Measurements from ENCODE around the gene PTTG1IP.

PTTG1IP gene

GRCh38 chr21:44812640-44813039 lies 60.9 kb downstream of the PTTG1IP start:
- H3K4me3 ChIP-seq (ENCODE audit: low read depth, low read length) = no peak overlapping the region
- H3K27me3 ChIP-seq (ENCODE audit: insufficient read depth, low read depth, severe bottlenecking) = no peaks in the 10 kb centered on the region
- TF ChIP-seq CTCF (IDR thresholded peaks at IDR 0.05; ENCODE audit: low read depth, low read length) = no peak
- DNase-seq = no peak
- peaks cover 48% of the 10 kb centered on the region for H3K36me3 ChIP-seq
- H3K9me3 ChIP-seq (ENCODE audit: severe bottlenecking) = peaks cover 5% of the 10 kb centered on the region
- no peak overlapping the region for H3K27ac ChIP-seq

GRCh38 chr21:44810779-44811178 lies 62.7 kb downstream of the PTTG1IP start:
- no peaks in the 10 kb centered on the region for H3K27me3 ChIP-seq (ENCODE audit: insufficient read depth, low read depth, severe bottlenecking)
- no peak overlapping the region for H3K27ac ChIP-seq
- H3K36me3 ChIP-seq = peaks cover 61% of the 10 kb centered on the region
- no peak overlapping the region for H3K4me3 ChIP-seq (ENCODE audit: low read depth, low read length)
- no peak for TF ChIP-seq CTCF (IDR thresholded peaks at IDR 0.05; ENCODE audit: low read depth, low read length)
- H3K9me3 ChIP-seq (ENCODE audit: severe bottlenecking) = no peaks in the 10 kb centered on the region
- DNase-seq = no peak

GRCh38 chr21:44805859-44806258 lies 67.6 kb downstream of the PTTG1IP start:
- H3K4me3 ChIP-seq (ENCODE audit: low read depth, low read length) = no peak overlapping the region
- H3K9me3 ChIP-seq (ENCODE audit: severe bottlenecking) = no peaks in the 10 kb centered on the region
- peaks cover 67% of the 10 kb centered on the region for H3K36me3 ChIP-seq
- H3K27ac ChIP-seq = no peak overlapping the region
- H3K27me3 ChIP-seq (ENCODE audit: insufficient read depth, low read depth, severe bottlenecking) = no peaks in the 10 kb centered on the region
- no peak for TF ChIP-seq CTCF (IDR thresholded peaks at IDR 0.05; ENCODE audit: low read depth, low read length)
- DNase-seq = no peak

DNA sequence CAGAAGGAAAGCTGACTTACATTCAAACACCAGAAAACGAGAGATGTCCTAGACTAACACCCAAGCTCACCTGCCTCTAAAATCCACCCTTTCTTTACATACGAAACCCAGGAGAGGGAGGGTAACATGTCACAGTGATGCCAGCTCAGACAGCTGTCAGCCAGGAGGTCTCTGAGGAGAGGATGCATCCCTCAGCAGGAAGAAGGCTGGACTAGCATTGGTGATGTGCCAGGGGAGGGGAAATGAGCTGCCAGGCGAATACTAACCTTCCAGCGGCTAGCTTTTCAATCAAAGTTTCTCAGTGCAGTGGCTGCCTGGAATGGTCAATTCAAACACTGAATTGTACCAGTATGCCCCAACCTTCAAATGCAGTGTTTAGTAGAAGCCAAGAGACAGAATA lies 68.3 kb downstream of the PTTG1IP start:
- H3K9me3 ChIP-seq (ENCODE audit: severe bottlenecking) = no peaks in the 10 kb centered on the region
- no peak for TF ChIP-seq CTCF (IDR thresholded peaks at IDR 0.05; ENCODE audit: low read depth, low read length)
- no peak overlapping the region for H3K4me3 ChIP-seq (ENCODE audit: low read depth, low read length)
- no peak for DNase-seq
- H3K27me3 ChIP-seq (ENCODE audit: insufficient read depth, low read depth, severe bottlenecking) = no peaks in the 10 kb centered on the region
- peaks cover 68% of the 10 kb centered on the region for H3K36me3 ChIP-seq
- no peak overlapping the region; the same call in 1 of the 2 replicates for H3K27ac ChIP-seq

DNA sequence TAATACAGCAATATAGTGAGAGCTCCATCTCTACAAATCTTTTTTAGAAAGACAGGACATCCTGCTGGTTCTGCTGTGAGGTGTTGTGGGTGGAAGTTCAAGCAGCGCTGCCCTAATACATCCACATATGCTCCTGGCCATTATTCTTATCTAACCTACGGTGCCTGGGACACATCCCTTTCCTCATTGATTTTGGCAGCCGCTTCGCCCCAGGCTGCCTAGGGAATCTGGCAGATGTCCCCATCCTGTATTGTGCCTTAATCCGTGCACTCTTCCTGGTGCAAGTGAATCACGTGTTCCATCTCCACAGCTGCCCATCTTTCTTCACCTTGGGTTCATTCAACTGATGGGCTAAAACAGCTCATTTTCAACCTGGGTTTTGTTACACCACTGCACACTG lies 68.7 kb downstream of the PTTG1IP start:
- no peak overlapping the region for H3K4me3 ChIP-seq (ENCODE audit: low read depth, low read length)
- H3K27ac ChIP-seq = peak overlapping the region; percentile 40
- H3K9me3 ChIP-seq (ENCODE audit: severe bottlenecking) = no peaks in the 10 kb centered on the region
- DNase-seq = peak; percentile 66
- peaks cover 68% of the 10 kb centered on the region for H3K36me3 ChIP-seq
- no peak for TF ChIP-seq CTCF (IDR thresholded peaks at IDR 0.05; ENCODE audit: low read depth, low read length)
- no peaks in the 10 kb centered on the region for H3K27me3 ChIP-seq (ENCODE audit: insufficient read depth, low read depth, severe bottlenecking)

GRCh38 chr21:44803651-44804050 lies 69.8 kb downstream of the PTTG1IP start:
- Histone ChIP-seq H3K27me3 (ENCODE audit: insufficient read depth, low read depth, severe bottlenecking) (no peaks in the 10 kb centered on the region), H3K27ac (no peak overlapping the region), H3K4me3 (ENCODE audit: low read depth, low read length) (no peak overlapping the region), H3K9me3 (ENCODE audit: severe bottlenecking) (no peaks in the 10 kb centered on the region), H3K36me3 (peaks cover 68% of the 10 kb centered on the region)
- DNase-seq = no peak
- TF ChIP-seq CTCF (IDR thresholded peaks at IDR 0.05; ENCODE audit: low read depth, low read length) = no peak

Data from WERI-Rb-1 (cell line).